ENCODE results near the gene LRRC53.

DNA sequence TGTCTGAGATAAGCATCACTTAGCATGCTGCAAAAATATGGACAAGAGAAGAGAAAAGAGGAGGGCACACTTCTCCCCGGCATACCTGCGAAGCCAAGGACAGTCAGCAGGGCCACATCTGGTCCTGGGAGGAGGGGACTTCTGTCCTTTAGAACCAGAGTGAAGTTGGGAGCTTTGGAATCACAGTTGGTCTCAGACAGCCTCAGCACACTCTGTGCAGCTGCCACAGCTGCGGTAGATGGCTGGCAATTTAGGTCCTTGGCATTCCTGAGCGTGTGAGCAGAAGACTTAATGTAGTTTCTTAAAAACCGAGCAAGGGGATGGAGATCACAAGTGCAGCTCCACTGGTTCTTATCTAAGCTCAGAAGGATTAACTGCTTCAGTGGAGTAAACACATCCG is 32.3 kb downstream of the LRRC53 start:
- TF ChIP-seq, protein P1, sequence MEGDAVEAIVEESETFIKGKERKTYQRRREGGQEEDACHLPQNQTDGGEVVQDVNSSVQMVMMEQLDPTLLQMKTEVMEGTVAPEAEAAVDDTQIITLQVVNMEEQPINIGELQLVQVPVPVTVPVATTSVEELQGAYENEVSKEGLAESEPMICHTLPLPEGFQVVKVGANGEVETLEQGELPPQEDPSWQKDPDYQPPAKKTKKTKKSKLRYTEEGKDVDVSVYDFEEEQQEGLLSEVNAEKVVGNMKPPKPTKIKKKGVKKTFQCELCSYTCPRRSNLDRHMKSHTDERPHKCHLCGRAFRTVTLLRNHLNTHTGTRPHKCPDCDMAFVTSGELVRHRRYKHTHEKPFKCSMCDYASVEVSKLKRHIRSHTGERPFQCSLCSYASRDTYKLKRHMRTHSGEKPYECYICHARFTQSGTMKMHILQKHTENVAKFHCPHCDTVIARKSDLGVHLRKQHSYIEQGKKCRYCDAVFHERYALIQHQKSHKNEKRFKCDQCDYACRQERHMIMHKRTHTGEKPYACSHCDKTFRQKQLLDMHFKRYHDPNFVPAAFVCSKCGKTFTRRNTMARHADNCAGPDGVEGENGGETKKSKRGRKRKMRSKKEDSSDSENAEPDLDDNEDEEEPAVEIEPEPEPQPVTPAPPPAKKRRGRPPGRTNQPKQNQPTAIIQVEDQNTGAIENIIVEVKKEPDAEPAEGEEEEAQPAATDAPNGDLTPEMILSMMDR (conservative IDR thresholded peaks at IDR 0.05; ENCODE audit: low read depth in 2 of 2): no peak
- TF ChIP-seq STAT1 (IDR thresholded peaks at IDR 0.05; ENCODE audit: unreplicated experiment): no peak
- TF ChIP-seq EZH2 (IDR thresholded peaks at IDR 0.05; ENCODE audit: low read depth, unreplicated experiment): no peak
- TF ChIP-seq JUNB (IDR thresholded peaks at IDR 0.05; ENCODE audit: unreplicated experiment): no peak
- TF ChIP-seq, protein P2, sequence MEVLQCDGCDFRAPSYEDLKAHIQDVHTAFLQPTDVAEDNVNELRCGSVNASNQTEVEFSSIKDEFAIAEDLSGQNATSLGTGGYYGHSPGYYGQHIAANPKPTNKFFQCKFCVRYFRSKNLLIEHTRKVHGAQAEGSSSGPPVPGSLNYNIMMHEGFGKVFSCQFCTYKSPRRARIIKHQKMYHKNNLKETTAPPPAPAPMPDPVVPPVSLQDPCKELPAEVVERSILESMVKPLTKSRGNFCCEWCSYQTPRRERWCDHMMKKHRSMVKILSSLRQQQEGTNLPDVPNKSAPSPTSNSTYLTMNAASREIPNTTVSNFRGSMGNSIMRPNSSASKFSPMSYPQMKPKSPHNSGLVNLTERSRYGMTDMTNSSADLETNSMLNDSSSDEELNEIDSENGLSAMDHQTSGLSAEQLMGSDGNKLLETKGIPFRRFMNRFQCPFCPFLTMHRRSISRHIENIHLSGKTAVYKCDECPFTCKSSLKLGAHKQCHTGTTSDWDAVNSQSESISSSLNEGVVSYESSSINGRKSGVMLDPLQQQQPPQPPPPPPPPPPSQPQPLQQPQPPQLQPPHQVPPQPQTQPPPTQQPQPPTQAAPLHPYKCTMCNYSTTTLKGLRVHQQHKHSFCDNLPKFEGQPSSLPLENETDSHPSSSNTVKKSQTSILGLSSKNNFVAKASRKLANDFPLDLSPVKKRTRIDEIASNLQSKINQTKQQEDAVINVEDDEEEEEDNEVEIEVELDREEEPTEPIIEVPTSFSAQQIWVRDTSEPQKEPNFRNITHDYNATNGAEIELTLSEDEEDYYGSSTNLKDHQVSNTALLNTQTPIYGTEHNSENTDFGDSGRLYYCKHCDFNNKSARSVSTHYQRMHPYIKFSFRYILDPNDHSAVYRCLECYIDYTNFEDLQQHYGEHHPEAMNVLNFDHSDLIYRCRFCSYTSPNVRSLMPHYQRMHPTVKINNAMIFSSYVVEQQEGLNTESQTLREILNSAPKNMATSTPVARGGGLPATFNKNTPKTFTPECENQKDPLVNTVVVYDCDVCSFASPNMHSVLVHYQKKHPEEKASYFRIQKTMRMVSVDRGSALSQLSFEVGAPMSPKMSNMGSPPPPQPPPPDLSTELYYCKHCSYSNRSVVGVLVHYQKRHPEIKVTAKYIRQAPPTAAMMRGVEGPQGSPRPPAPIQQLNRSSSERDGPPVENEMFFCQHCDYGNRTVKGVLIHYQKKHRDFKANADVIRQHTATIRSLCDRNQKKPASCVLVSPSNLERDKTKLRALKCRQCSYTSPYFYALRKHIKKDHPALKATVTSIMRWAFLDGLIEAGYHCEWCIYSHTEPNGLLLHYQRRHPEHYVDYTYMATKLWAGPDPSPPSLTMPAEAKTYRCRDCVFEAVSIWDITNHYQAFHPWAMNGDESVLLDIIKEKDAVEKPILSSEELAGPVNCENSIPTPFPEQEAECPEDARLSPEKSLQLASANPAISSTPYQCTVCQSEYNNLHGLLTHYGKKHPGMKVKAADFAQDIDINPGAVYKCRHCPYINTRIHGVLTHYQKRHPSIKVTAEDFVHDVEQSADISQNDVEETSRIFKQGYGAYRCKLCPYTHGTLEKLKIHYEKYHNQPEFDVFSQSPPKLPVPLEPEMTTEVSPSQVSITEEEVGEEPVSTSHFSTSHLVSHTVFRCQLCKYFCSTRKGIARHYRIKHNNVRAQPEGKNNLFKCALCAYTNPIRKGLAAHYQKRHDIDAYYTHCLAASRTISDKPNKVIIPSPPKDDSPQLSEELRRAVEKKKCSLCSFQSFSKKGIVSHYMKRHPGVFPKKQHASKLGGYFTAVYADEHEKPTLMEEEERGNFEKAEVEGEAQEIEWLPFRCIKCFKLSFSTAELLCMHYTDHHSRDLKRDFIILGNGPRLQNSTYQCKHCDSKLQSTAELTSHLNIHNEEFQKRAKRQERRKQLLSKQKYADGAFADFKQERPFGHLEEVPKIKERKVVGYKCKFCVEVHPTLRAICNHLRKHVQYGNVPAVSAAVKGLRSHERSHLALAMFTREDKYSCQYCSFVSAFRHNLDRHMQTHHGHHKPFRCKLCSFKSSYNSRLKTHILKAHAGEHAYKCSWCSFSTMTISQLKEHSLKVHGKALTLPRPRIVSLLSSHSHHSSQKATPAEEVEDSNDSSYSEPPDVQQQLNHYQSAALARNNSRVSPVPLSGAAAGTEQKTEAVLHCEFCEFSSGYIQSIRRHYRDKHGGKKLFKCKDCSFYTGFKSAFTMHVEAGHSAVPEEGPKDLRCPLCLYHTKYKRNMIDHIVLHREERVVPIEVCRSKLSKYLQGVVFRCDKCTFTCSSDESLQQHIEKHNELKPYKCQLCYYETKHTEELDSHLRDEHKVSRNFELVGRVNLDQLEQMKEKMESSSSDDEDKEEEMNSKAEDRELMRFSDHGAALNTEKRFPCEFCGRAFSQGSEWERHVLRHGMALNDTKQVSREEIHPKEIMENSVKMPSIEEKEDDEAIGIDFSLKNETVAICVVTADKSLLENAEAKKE (CRISPR knock-in tag; IDR thresholded peaks at IDR 0.05): no peak
- no peak for TF ChIP-seq CREB1 (CRISPR knock-in tag; IDR thresholded peaks at IDR 0.05; ENCODE audit: low read depth)
- no peak for TF ChIP-seq POLR2AphosphoS5 (IDR thresholded peaks at IDR 0.05; ENCODE audit: low read depth)
- TF ChIP-seq EZH2phosphoT487 (IDR thresholded peaks at IDR 0.05; ENCODE audit: unreplicated experiment): no peak
- TF ChIP-seq NANOG (IDR thresholded peaks at IDR 0.05; ENCODE audit: borderline replicate concordance): no peak
- TF ChIP-seq, protein P3, sequence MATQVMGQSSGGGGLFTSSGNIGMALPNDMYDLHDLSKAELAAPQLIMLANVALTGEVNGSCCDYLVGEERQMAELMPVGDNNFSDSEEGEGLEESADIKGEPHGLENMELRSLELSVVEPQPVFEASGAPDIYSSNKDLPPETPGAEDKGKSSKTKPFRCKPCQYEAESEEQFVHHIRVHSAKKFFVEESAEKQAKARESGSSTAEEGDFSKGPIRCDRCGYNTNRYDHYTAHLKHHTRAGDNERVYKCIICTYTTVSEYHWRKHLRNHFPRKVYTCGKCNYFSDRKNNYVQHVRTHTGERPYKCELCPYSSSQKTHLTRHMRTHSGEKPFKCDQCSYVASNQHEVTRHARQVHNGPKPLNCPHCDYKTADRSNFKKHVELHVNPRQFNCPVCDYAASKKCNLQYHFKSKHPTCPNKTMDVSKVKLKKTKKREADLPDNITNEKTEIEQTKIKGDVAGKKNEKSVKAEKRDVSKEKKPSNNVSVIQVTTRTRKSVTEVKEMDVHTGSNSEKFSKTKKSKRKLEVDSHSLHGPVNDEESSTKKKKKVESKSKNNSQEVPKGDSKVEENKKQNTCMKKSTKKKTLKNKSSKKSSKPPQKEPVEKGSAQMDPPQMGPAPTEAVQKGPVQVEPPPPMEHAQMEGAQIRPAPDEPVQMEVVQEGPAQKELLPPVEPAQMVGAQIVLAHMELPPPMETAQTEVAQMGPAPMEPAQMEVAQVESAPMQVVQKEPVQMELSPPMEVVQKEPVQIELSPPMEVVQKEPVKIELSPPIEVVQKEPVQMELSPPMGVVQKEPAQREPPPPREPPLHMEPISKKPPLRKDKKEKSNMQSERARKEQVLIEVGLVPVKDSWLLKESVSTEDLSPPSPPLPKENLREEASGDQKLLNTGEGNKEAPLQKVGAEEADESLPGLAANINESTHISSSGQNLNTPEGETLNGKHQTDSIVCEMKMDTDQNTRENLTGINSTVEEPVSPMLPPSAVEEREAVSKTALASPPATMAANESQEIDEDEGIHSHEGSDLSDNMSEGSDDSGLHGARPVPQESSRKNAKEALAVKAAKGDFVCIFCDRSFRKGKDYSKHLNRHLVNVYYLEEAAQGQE (IDR thresholded peaks at IDR 0.05; ENCODE audit: unreplicated experiment): no peak
- TF ChIP-seq ZNF114 (CRISPR knock-in tag; IDR thresholded peaks at IDR 0.05): no peak
- TF ChIP-seq, protein P4, sequence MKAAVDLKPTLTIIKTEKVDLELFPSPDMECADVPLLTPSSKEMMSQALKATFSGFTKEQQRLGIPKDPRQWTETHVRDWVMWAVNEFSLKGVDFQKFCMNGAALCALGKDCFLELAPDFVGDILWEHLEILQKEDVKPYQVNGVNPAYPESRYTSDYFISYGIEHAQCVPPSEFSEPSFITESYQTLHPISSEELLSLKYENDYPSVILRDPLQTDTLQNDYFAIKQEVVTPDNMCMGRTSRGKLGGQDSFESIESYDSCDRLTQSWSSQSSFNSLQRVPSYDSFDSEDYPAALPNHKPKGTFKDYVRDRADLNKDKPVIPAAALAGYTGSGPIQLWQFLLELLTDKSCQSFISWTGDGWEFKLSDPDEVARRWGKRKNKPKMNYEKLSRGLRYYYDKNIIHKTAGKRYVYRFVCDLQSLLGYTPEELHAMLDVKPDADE (IDR thresholded peaks at IDR 0.05): no peak
- TF ChIP-seq ZNF331 (CRISPR knock-in tag; IDR thresholded peaks at IDR 0.05; ENCODE audit: low read depth): no peak
